SU-DHL-6 (cell line): ENCODE measurements around the gene KRTAP5-2.

Source experiments
- CTCF ChIP-seq: fragments of 200-600 bp; sonication (generic); IDR thresholded peaks from one replicate; pipeline ENCODE4 v1.5.1; 2017; ENCODE audit warnings: antibody characterized with exemption, mild to moderate bottlenecking, low read length, moderate library complexity; ENCODE audit not compliant: insufficient read depth, poor library complexity, severe bottlenecking
- EZH2phosphoT487 ChIP-seq: fragments of 200-600 bp; sonication (generic), shearing (Covaris generic); conservative IDR thresholded peaks from 2 replicates; pipeline ENCODE4 v1.6.1; 2018; ENCODE audit warnings: mild to moderate bottlenecking, antibody characterized with exemption, low read length, moderate library complexity, mixed read lengths

- TF ChIP-seq CTCF (no peak), EZH2phosphoT487 (no peak)
Measured at GRCh38 chr11:1642288-1643145, 44.4 kb upstream of the KRTAP5-2 start.
